ENCODE data around the gene MRTO4. TPM values are rescaled to one million over a fixed set of nuclear protein-coding genes. Genes with fewer than 3 reads are reported as not detected.

MRTO4 gene
- total and polyA plus RNA-seq, 9 of the 15 experiments (the other 6 are each of a cell fraction or from before 2014, with no cell fraction given) = 62.0 to 173 (median 146) TPM

GRCh38 chr1:19251305-19252196 lies at the start of gene MRTO4, which contains the start of gene EMC1 (continued):
- TF ChIP-seq RERE (CRISPR knock-in tag; IDR thresholded peaks at IDR 0.05; ENCODE audit: borderline replicate concordance) (no peak), ZNF41 (CRISPR knock-in tag; conservative IDR thresholded peaks at IDR 0.05) (peak; percentile 4; the same call in 1 of the 2 replicates), SAP30 (IDR thresholded peaks at IDR 0.05; ENCODE audit: borderline replicate concordance, insufficient read depth, low read depth, low read length, poor library complexity, severe bottlenecking) (peak; percentile 98), ZNF121 (CRISPR knock-in tag; conservative IDR thresholded peaks at IDR 0.05) (no peak), E2F6 (IDR thresholded peaks at IDR 0.05; ENCODE audit: borderline replicate concordance in 1 of 2, extremely low read depth in 1 of 2, insufficient read depth in 1 of 2, insufficient read length in 1 of 2, low read depth in 1 of 2, low read length in 1 of 2, poor library complexity in 1 of 2, severe bottlenecking in 1 of 2) (peak; percentile 91 to 94), ETV6 (IDR thresholded peaks at IDR 0.05; ENCODE audit: borderline replicate concordance in 1 of 2, low read depth in 2 of 2, low read length in 1 of 2) (peak in 1 of 2 experiments; percentile 22; a peak in 1 of 4 replicates), ETV6 (CRISPR knock-in tag; IDR thresholded peaks at IDR 0.05; ENCODE audit: borderline replicate concordance) (no peak; the same call in 1 of the 2 replicates), POU5F1 (IDR thresholded peaks at IDR 0.05; ENCODE audit: borderline replicate concordance, low read depth, low read length, partially characterized antibody) (peak; percentile 11), ESRRA (IDR thresholded peaks at IDR 0.05; ENCODE audit: borderline replicate concordance, low read depth) (peak; percentile 79; the same call in 1 of the 2 replicates), GABPA (tag; conservative IDR thresholded peaks at IDR 0.05; ENCODE audit: low read depth) (peak; percentile 78)
- TF ChIP-seq, protein P1, sequence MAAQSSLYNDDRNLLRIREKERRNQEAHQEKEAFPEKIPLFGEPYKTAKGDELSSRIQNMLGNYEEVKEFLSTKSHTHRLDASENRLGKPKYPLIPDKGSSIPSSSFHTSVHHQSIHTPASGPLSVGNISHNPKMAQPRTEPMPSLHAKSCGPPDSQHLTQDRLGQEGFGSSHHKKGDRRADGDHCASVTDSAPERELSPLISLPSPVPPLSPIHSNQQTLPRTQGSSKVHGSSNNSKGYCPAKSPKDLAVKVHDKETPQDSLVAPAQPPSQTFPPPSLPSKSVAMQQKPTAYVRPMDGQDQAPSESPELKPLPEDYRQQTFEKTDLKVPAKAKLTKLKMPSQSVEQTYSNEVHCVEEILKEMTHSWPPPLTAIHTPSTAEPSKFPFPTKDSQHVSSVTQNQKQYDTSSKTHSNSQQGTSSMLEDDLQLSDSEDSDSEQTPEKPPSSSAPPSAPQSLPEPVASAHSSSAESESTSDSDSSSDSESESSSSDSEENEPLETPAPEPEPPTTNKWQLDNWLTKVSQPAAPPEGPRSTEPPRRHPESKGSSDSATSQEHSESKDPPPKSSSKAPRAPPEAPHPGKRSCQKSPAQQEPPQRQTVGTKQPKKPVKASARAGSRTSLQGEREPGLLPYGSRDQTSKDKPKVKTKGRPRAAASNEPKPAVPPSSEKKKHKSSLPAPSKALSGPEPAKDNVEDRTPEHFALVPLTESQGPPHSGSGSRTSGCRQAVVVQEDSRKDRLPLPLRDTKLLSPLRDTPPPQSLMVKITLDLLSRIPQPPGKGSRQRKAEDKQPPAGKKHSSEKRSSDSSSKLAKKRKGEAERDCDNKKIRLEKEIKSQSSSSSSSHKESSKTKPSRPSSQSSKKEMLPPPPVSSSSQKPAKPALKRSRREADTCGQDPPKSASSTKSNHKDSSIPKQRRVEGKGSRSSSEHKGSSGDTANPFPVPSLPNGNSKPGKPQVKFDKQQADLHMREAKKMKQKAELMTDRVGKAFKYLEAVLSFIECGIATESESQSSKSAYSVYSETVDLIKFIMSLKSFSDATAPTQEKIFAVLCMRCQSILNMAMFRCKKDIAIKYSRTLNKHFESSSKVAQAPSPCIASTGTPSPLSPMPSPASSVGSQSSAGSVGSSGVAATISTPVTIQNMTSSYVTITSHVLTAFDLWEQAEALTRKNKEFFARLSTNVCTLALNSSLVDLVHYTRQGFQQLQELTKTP (IDR thresholded peaks at IDR 0.05; ENCODE audit: low read depth in 1 of 2, partially characterized antibody in 2 of 2) = peak; percentile 37 to 94
- TF ChIP-seq, protein P2, sequence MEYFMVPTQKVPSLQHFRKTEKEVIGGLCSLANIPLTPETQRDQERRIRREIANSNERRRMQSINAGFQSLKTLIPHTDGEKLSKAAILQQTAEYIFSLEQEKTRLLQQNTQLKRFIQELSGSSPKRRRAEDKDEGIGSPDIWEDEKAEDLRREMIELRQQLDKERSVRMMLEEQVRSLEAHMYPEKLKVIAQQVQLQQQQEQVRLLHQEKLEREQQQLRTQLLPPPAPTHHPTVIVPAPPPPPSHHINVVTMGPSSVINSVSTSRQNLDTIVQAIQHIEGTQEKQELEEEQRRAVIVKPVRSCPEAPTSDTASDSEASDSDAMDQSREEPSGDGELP (CRISPR knock-in tag; IDR thresholded peaks at IDR 0.05; ENCODE audit: borderline replicate concordance) = peak; percentile 83; the same call in 1 of the 2 replicates

Measured in K562 (cell line).